Ectodermal cell (in vitro differentiated cells): Measurements from ENCODE around the gene AZIN2.

Experiments
- H3K27ac ChIP-seq: 2 replicates; pipeline ENCODE4 v1.7.0; 2013; ENCODE audit warnings: mild to moderate bottlenecking, low read depth, low read length; ENCODE audit not compliant: insufficient read depth, poor library complexity, severe bottlenecking
- H3K27me3 ChIP-seq: 2 replicates; pipeline ENCODE4 v1.7.0; 2013; ENCODE audit warnings: mild to moderate bottlenecking, low read length; ENCODE audit not compliant: insufficient read depth, control insufficient read depth, poor library complexity, severe bottlenecking
- H3K36me3 ChIP-seq: one replicate; pipeline ENCODE4 v1.7.0; 2013; ENCODE audit warnings: low read length; ENCODE audit not compliant: control insufficient read depth, insufficient read depth
- H3K4me1 ChIP-seq: one replicate; pipeline ENCODE4 v1.7.0; 2013; ENCODE audit warnings: low read length; ENCODE audit not compliant: control insufficient read depth, insufficient read depth
- H3K4me3 ChIP-seq: 2 replicates; pipeline ENCODE4 v1.7.0; 2013; ENCODE audit warnings: low read depth, low read length, control low read depth; ENCODE audit not compliant: insufficient read depth
- H3K9me3 ChIP-seq: 2 replicates; pipeline ENCODE4 v1.7.0; 2013; ENCODE audit warnings: mild to moderate bottlenecking, low read length, moderate library complexity; ENCODE audit not compliant: control insufficient read depth
- WGBS, 2 experiments: methylation state at CpG; one replicate each; pipeline ENCODE4 v1.1.7; 2013; ENCODE audit warnings: missing lambda C conversion rate in 2 of 2; 5-methylcytosine and 5-hydroxymethylcytosine counted together

Gene AZIN2

GRCh38 chr1:33078030-33078591, 2.8 kb upstream of the AZIN2 start:
- Histone ChIP-seq H3K4me1 (peaks cover 5% of the 10 kb centered on the region), H3K4me3 (no peak overlapping the region), H3K9me3 (no peaks in the 10 kb centered on the region), H3K27me3 (peaks cover 22% of the 10 kb centered on the region), H3K36me3 (no peaks in the 10 kb centered on the region), H3K27ac (no peak overlapping the region)
- 80 to 88% methylated on average over 1 of the region's 1 CpG for WGBS, 2 experiments

GRCh38 chr1:33080373-33080772, 580 bp upstream of the AZIN2 start:
- Histone ChIP-seq H3K9me3 (no peaks in the 10 kb centered on the region), H3K4me3 (peak overlapping the region; percentile 59), H3K27ac (no peak overlapping the region), H3K4me1 (peaks cover 5% of the 10 kb centered on the region), H3K27me3 (peaks cover 27% of the 10 kb centered on the region), H3K36me3 (no peaks in the 10 kb centered on the region)
- 69 to 81% methylated on average over 6 of the region's 6 CpGs for WGBS, 2 experiments

GRCh38 chr1:33081554-33082305, 777 bp downstream of the AZIN2 start:
- H3K27ac ChIP-seq, result no peak overlapping the region
- peak overlapping the region; percentile 59 for H3K4me3 ChIP-seq
- 6% methylated on average over 35 of the region's 35 CpGs for WGBS, 2 experiments
- peaks cover 5% of the 10 kb centered on the region for H3K4me1 ChIP-seq
- no peaks in the 10 kb centered on the region for H3K36me3 ChIP-seq
- H3K27me3 ChIP-seq, result peaks cover 27% of the 10 kb centered on the region
- H3K9me3 ChIP-seq, result no peaks in the 10 kb centered on the region

GRCh38 chr1:33082575-33083108, 1.7 kb downstream of the AZIN2 start:
- Histone ChIP-seq H3K9me3 (no peaks in the 10 kb centered on the region), H3K27me3 (peaks cover 27% of the 10 kb centered on the region), H3K4me3 (no peak overlapping the region), H3K27ac (no peak overlapping the region), H3K36me3 (no peaks in the 10 kb centered on the region), H3K4me1 (peaks cover 5% of the 10 kb centered on the region)
- WGBS, 2 experiments, result 76 to 78% methylated on average over 6 of the region's 6 CpGs

- Histone ChIP-seq H3K36me3 (no peaks in the 10 kb centered on the region), H3K27me3 (peaks cover 27% of the 10 kb centered on the region), H3K9me3 (no peaks in the 10 kb centered on the region), H3K4me3 (no peak overlapping the region), H3K4me1 (peaks cover 5% of the 10 kb centered on the region), H3K27ac (no peak overlapping the region)
- 92 to 95% methylated on average over 4 of the region's 4 CpGs for WGBS, 2 experiments
Observed at GRCh38 chr1:33085332-33085731, 4.4 kb downstream of the AZIN2 start.

GRCh38 chr1:33086384-33086850, 5.5 kb downstream of the AZIN2 start:
- Histone ChIP-seq H3K27me3 (peaks cover 22% of the 10 kb centered on the region), H3K4me1 (peaks cover 4% of the 10 kb centered on the region), H3K36me3 (no peaks in the 10 kb centered on the region), H3K27ac (no peak overlapping the region), H3K4me3 (no peak overlapping the region), H3K9me3 (no peaks in the 10 kb centered on the region)
- 40 to 41% methylated on average over 12 of the region's 12 CpGs for WGBS, 2 experiments

- H3K4me1 ChIP-seq, result no peaks in the 10 kb centered on the region
- H3K36me3 ChIP-seq, result no peaks in the 10 kb centered on the region
- H3K27me3 ChIP-seq, result peaks cover 10% of the 10 kb centered on the region
- H3K27ac ChIP-seq, result no peak overlapping the region
- no peaks in the 10 kb centered on the region for H3K9me3 ChIP-seq
- WGBS, 2 experiments, result 88 to 90% methylated on average over 6 of the region's 6 CpGs
- H3K4me3 ChIP-seq, result no peak overlapping the region
Observed at GRCh38 chr1:33087677-33088076, 6.7 kb downstream of the AZIN2 start.

- H3K4me1 ChIP-seq, result no peaks in the 10 kb centered on the region
- H3K36me3 ChIP-seq, result no peaks in the 10 kb centered on the region
- WGBS, 2 experiments, result 80% methylated on average over 9 of the region's 9 CpGs
- no peak overlapping the region for H3K4me3 ChIP-seq
- no peak overlapping the region for H3K27ac ChIP-seq
- peaks cover 3% of the 10 kb centered on the region for H3K27me3 ChIP-seq
- H3K9me3 ChIP-seq, result no peaks in the 10 kb centered on the region
Observed at GRCh38 chr1:33088119-33088906, 7.4 kb downstream of the AZIN2 start.

GRCh38 chr1:33089457-33089856, 8.5 kb downstream of the AZIN2 start:
- no peaks in the 10 kb centered on the region for H3K27me3 ChIP-seq
- no peaks in the 10 kb centered on the region for H3K36me3 ChIP-seq
- H3K4me3 ChIP-seq, result no peak overlapping the region
- no peaks in the 10 kb centered on the region for H3K9me3 ChIP-seq
- H3K27ac ChIP-seq, result no peak overlapping the region
- no peaks in the 10 kb centered on the region for H3K4me1 ChIP-seq
- WGBS, 2 experiments, result 93 to 96% methylated on average over 2 of the region's 2 CpGs

- H3K4me3 ChIP-seq, result no peak overlapping the region
- 84 to 88% methylated on average over 10 of the region's 10 CpGs for WGBS, 2 experiments
- H3K27ac ChIP-seq, result no peak overlapping the region
Observed at GRCh38 chr1:33092438-33092837, 11.5 kb downstream of the AZIN2 start.

More at GRCh38 chr1:33092438-33092837, 11.5 kb downstream of the AZIN2 start:
- no peaks in the 10 kb centered on the region for H3K27me3 ChIP-seq
- no peaks in the 10 kb centered on the region for H3K9me3 ChIP-seq
- H3K4me1 ChIP-seq, result no peaks in the 10 kb centered on the region
- no peaks in the 10 kb centered on the region for H3K36me3 ChIP-seq
